Keratinocyte (primary cell): ENCODE results near the gene SORL1. TPM values are rescaled to one million over a fixed set of nuclear protein-coding genes. Genes with fewer than 3 reads are reported as not detected.
A peak's percentile ranks its signal among the peaks of the same experiment; 100 is the strongest.

Source experiments
- DNase-seq: peaks from one replicate; pipeline ENCODE4 v3.0.0-alpha.2; 2011; ENCODE audit warnings: low read depth, missing footprints, low spot score
- FAIRE-seq: peaks from 2 replicates; lab custom pipeline; 2011; peaks lifted over from hg19 to GRCh38; lab: Jason Lieb, UNC
- H2AFZ ChIP-seq: 2 replicates; pipeline ENCODE4 v1.6.0; 2012; ENCODE audit warnings: low read length, control low read depth, inconsistent platforms; ENCODE audit not compliant: control insufficient read depth
- H3K27ac ChIP-seq: 2 replicates; pipeline ENCODE4 v1.5.1; 2011; ENCODE audit warnings: low read length; ENCODE audit not compliant: control insufficient read depth, insufficient read depth
- H3K27me3 ChIP-seq: 3 replicates; pipeline ENCODE4 v1.6.0; 2011; ENCODE audit warnings: low read length; ENCODE audit not compliant: control insufficient read depth, insufficient read depth; ENCODE audit errors: extremely low read depth
- H3K36me3 ChIP-seq, 2 experiments: 2 replicates in 1 of 2; 3 replicates in 1 of 2; pipeline ENCODE4 v1.5.1; 2011; ENCODE audit warnings: low read length in 2 of 2, mild to moderate bottlenecking in 1 of 2; ENCODE audit not compliant: control insufficient read depth in 2 of 2, insufficient read depth in 2 of 2; ENCODE audit errors: extremely low read depth in 1 of 2
- H3K4me1 ChIP-seq: 3 replicates; pipeline ENCODE4 v1.5.1; 2011; ENCODE audit warnings: low read length; ENCODE audit not compliant: control insufficient read depth, insufficient read depth; ENCODE audit errors: extremely low read depth
- H3K4me2 ChIP-seq: 3 replicates; pipeline ENCODE4 v1.6.0; 2011; ENCODE audit warnings: low read depth, low read length; ENCODE audit not compliant: control insufficient read depth, insufficient read depth; ENCODE audit errors: extremely low read depth
- H3K4me3 ChIP-seq, 3 experiments: fragments of 200-600 bp in 1 of 3; sonication (generic) in 1 of 3; 2 replicates in 2 of 3; 3 replicates in 1 of 3; pipeline ENCODE4 v1.5.1; 2011 to 2016; ENCODE audit warnings: low read length in 3 of 3, mild to moderate bottlenecking in 3 of 3, control low read depth in 2 of 3, inconsistent platforms in 1 of 3, low read depth in 1 of 3, mixed read lengths in 1 of 3, mixed run types in 1 of 3, moderate library complexity in 1 of 3; ENCODE audit not compliant: control insufficient read depth in 2 of 3, insufficient read depth in 2 of 3; ENCODE audit errors: extremely low read depth in 1 of 3
- H3K79me2 ChIP-seq: 2 replicates; pipeline ENCODE4 v1.6.0; 2012; ENCODE audit warnings: low read length; ENCODE audit not compliant: control insufficient read depth, insufficient read depth
- H3K9ac ChIP-seq: 3 replicates; pipeline ENCODE4 v1.6.0; 2011; ENCODE audit warnings: low read length; ENCODE audit not compliant: control insufficient read depth, insufficient read depth; ENCODE audit errors: extremely low read depth
- H3K9me1 ChIP-seq: 3 replicates; pipeline ENCODE4 v1.6.0; 2011; ENCODE audit warnings: low read length; ENCODE audit not compliant: control insufficient read depth, insufficient read depth; ENCODE audit errors: extremely low read depth
- H3K9me3 ChIP-seq: 2 replicates; pipeline ENCODE4 v1.5.1; 2012; ENCODE audit warnings: low read depth, low read length; ENCODE audit not compliant: control insufficient read depth
- H4K20me1 ChIP-seq: 3 replicates; pipeline ENCODE4 v1.6.0; 2011; ENCODE audit warnings: low read length; ENCODE audit not compliant: control insufficient read depth, insufficient read depth; ENCODE audit errors: extremely low read depth
- EZH2 ChIP-seq: IDR thresholded peaks from one replicate; pipeline ENCODE4 v1.6.1; 2012; ENCODE audit warnings: inconsistent platforms, mild to moderate bottlenecking, low read length, moderate library complexity
- dilution Hi-C: fragments of 300-500 bp; cut with MboI; formaldehyde crosslinking; loops from one replicate; pipeline ENCODE4 v1.7.0; 2020; ENCODE audit warnings: low sequenced_read_pairs; ENCODE audit not compliant: extremely low pct_ligation_motif_present
- polyA plus RNA-seq, 5 experiments: library from polyadenylated mRNA; depleted of rRNA in 3 of 5; stranded (reverse) in 3 of 5; stranded (forward) in 1 of 5; unstranded in 1 of 5; fragments of >200 nt; gene quantifications; 1 replicate in 1 of 5; 2 replicates in 3 of 5; 3 replicates in 1 of 5; pipeline versions ENCODE4 v1.2.1 to v1.2.3, GENCODE V29; 2011 to 2012; ENCODE audit warnings: missing spikeins in 2 of 5, low read depth in 1 of 5, low replicate concordance in 1 of 5
- TF ChIP-seq, protein P1 (sequence below), 3 experiments: IDR thresholded peaks in 1 of 3; conservative IDR thresholded peaks in 1 of 3; optimal IDR thresholded peaks in 1 of 3; 2 replicates in 2 of 3; 3 replicates in 1 of 3; pipeline versions ENCODE3 to v1.5.1; 2011; ENCODE audit warnings: low read length in 3 of 3, mild to moderate bottlenecking in 3 of 3, moderate library complexity in 2 of 3, control low read depth in 1 of 3, inconsistent platforms in 1 of 3; ENCODE audit not compliant: insufficient read depth in 2 of 3; ENCODE audit errors: extremely low read depth in 1 of 3

The SORL1 gene
- polyA plus RNA-seq, 1 donor (not counting 4 experiments of a cell fraction or from before 2014, with no cell fraction given) = 38.9 TPM

- H3K4me2 ChIP-seq = no peak overlapping the region
- no peaks in the 10 kb centered on the region for H4K20me1 ChIP-seq
- H3K4me3 ChIP-seq = no peak overlapping the region
- no peaks in the 10 kb centered on the region for H3K9me1 ChIP-seq
- FAIRE-seq (peak; percentile 17), DNase-seq (no peak)
- H3K9me3 ChIP-seq = no peaks in the 10 kb centered on the region
- TF ChIP-seq, protein P1, sequence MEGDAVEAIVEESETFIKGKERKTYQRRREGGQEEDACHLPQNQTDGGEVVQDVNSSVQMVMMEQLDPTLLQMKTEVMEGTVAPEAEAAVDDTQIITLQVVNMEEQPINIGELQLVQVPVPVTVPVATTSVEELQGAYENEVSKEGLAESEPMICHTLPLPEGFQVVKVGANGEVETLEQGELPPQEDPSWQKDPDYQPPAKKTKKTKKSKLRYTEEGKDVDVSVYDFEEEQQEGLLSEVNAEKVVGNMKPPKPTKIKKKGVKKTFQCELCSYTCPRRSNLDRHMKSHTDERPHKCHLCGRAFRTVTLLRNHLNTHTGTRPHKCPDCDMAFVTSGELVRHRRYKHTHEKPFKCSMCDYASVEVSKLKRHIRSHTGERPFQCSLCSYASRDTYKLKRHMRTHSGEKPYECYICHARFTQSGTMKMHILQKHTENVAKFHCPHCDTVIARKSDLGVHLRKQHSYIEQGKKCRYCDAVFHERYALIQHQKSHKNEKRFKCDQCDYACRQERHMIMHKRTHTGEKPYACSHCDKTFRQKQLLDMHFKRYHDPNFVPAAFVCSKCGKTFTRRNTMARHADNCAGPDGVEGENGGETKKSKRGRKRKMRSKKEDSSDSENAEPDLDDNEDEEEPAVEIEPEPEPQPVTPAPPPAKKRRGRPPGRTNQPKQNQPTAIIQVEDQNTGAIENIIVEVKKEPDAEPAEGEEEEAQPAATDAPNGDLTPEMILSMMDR (optimal IDR thresholded peaks at IDR 0.05 in 1 of 3, IDR thresholded peaks at IDR 0.05 in 1 of 3, conservative IDR thresholded peaks at IDR 0.05 in 1 of 3; ENCODE audit: extremely low read depth in 1 of 3, insufficient read depth in 2 of 3, low read length in 3 of 3) = no peak
- no peak for TF ChIP-seq EZH2
- no peak overlapping the region for H2AFZ ChIP-seq
- H3K27ac ChIP-seq = no peak overlapping the region
- H3K4me1 ChIP-seq = peaks cover 20% of the 10 kb centered on the region
- no peak overlapping the region for H3K9ac ChIP-seq
- no peaks in the 10 kb centered on the region for H3K27me3 ChIP-seq
- dilution Hi-C loops = no loop called here
- H3K79me2 ChIP-seq = no peaks in the 10 kb centered on the region
- H3K36me3 ChIP-seq = peaks cover 0 to 5% of the 10 kb centered on the region in 2 experiments
These were observed 86.9 kb downstream of the SORL1 start for GRCh38 chr11:121539000-121539399.

GRCh38 chr11:121540627-121541026 lies 88.5 kb downstream of the SORL1 start:
- H3K9me3 ChIP-seq = no peaks in the 10 kb centered on the region
- H3K27ac ChIP-seq = peak overlapping the region; percentile 86
- TF ChIP-seq EZH2 = no peak
- TF ChIP-seq, protein P1 (optimal IDR thresholded peaks at IDR 0.05 in 1 of 3, IDR thresholded peaks at IDR 0.05 in 1 of 3, conservative IDR thresholded peaks at IDR 0.05 in 1 of 3; ENCODE audit: extremely low read depth in 1 of 3, insufficient read depth in 2 of 3, low read length in 3 of 3) = no peak
- H3K4me1 ChIP-seq = peaks cover 16% of the 10 kb centered on the region
- FAIRE-seq (peak; percentile 86), DNase-seq (peak; percentile 52)
- no peaks in the 10 kb centered on the region for H3K9me1 ChIP-seq
- peaks cover 2 to 9% of the 10 kb centered on the region in 2 experiments for H3K36me3 ChIP-seq
- peak overlapping the region in 2 of 3 experiments; percentile 50 to 52 for H3K4me3 ChIP-seq
- no peaks in the 10 kb centered on the region for H3K79me2 ChIP-seq
- peak overlapping the region; percentile 70 for H2AFZ ChIP-seq
- dilution Hi-C loops = no loop called here
- H3K4me2 ChIP-seq = peak overlapping the region; percentile 91
- H4K20me1 ChIP-seq = no peaks in the 10 kb centered on the region
- no peaks in the 10 kb centered on the region for H3K27me3 ChIP-seq
- H3K9ac ChIP-seq = peak overlapping the region; percentile 57
